ENCODE measurements around the gene CCDC102A. TPM values are rescaled to one million over a fixed set of nuclear protein-coding genes. Genes with fewer than 3 reads are reported as not detected.

The CCDC102A gene
- total and polyA plus RNA-seq, 2 of the 13 experiments (the other 11 are each of a cell fraction or from before 2014, with no cell fraction given), result 2.1 to 2.8 TPM

DNA sequence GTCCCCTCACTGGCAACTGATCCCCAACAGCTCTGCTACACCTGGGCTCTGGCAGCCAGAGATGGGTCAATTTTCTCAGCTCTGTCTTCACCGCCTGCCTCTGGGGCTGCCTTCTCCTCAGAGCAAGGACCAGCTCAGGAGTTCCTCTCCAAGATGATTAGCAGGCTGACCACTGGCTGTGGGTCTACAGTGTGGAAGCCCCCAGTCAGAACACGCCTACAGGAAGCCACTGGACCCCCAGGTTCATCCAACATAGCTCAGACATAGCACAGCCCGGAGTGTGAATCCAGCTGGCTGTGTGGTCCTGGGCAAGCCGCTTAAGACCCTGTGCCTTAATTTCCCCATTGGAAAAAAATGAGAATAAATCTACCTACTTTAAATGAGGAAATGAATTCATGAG lies 55.0 kb downstream of the CCDC102A start (continued):
- TF ChIP-seq LRRFIP1 (CRISPR knock-in tag; conservative IDR thresholded peaks at IDR 0.05), result no peak

GRCh38 chr16:57480754-57481230 lies 55.6 kb downstream of the CCDC102A start:
- WGBS (ENCODE audit: low lambda C conversion rate), result 81% methylated on average over 6 of the region's 6 CpGs
- in situ Hi-C loops (cut with HindIII; ENCODE audit: extremely low pct_ligation_motif_present, low pct_unique_long_range_greater_than_20kb) (no loop called here), intact Hi-C loops (cut with micrococcal nuclease; ENCODE audit: unreplicated experiment) (no loop called here)
- no peak for FAIRE-seq
- no peak overlapping the region for H2AFZ ChIP-seq (ENCODE audit: low read length)
- H3K79me2 ChIP-seq (ENCODE audit: insufficient read depth, low read length), result peaks cover 38% of the 10 kb centered on the region
- no peaks in the 10 kb centered on the region for H3K27me3 ChIP-seq (ENCODE audit: control insufficient read depth in 1 of 2, insufficient read depth in 2 of 2, low read length in 2 of 2)
- BruUV-seq (replicated peaks), result TSS peak; percentile 76
- ChIA-PET CTCF (ENCODE audit: low intra/inter-chr PET ratio, low total read pairs) (no interaction called here), POLR2A (interaction anchor here (1.0 to 5.6 kb wide), 12 partner anchors 8 to 295 kb away, joined by 3 to 147 read pairs (median 5); partner anchors contain the start of genes CIAPIN1, COQ9, CX3CL1 and POLR2C)
- H3K4me1 ChIP-seq (ENCODE audit: insufficient read depth, low read length), result peaks cover 98% of the 10 kb centered on the region
- no peak for ATAC-seq
- peak overlapping the region in 2 of 3 experiments; percentile 28 to 64; a peak in 3 of 6 replicates for H3K4me3 ChIP-seq (replicated peaks in 1 of 3; ENCODE audit: insufficient read depth in 1 of 3, low read depth in 2 of 3, low read length in 3 of 3)
- peak overlapping the region; percentile 79 for H3K27ac ChIP-seq (ENCODE audit: extremely low read length, insufficient read depth, low read length)
- H3K9ac ChIP-seq (ENCODE audit: insufficient read depth, low read depth, low read length), result peak overlapping the region; percentile 68
- H3K36me3 ChIP-seq (replicated peaks in 1 of 2; ENCODE audit: control insufficient read depth in 1 of 2, insufficient read depth in 2 of 2, low read length in 2 of 2), result no peaks in the 10 kb centered on the region; a peak in 1 of 5 replicates
- no peaks in the 10 kb centered on the region for H3K9me3 ChIP-seq (ENCODE audit: low read length)
- peak overlapping the region; percentile 93 for H3K4me2 ChIP-seq (ENCODE audit: low read depth, low read length)
- peaks cover 8% of the 10 kb centered on the region; the same call in 1 of the 2 replicates for H4K20me1 ChIP-seq (ENCODE audit: insufficient read depth, low read length)
- DNase-seq (ENCODE audit: low spot score), result no peak
- no peak for TF ChIP-seq ZNF432 (CRISPR knock-in tag; IDR thresholded peaks at IDR 0.05; ENCODE audit: borderline replicate concordance)
- no peak for TF ChIP-seq ATF1 (CRISPR knock-in tag; IDR thresholded peaks at IDR 0.05)
- no peak for TF ChIP-seq ZNF260 (CRISPR knock-in tag; IDR thresholded peaks at IDR 0.05; ENCODE audit: borderline replicate concordance, low read depth)
- TF ChIP-seq SMYD3 (CRISPR knock-in tag; IDR thresholded peaks at IDR 0.05), result 0 out of 2 replicates have a peak, but pooled peaks have one; percentile 46
- TF ChIP-seq ZNF703 (CRISPR knock-in tag; IDR thresholded peaks at IDR 0.05; ENCODE audit: borderline replicate concordance), result 0 out of 2 replicates have a peak, but pooled peaks have one; percentile 23
- TF ChIP-seq NFE2L1 (CRISPR knock-in tag; IDR thresholded peaks at IDR 0.05; ENCODE audit: borderline replicate concordance), result 0 out of 2 replicates have a peak, but pooled peaks have one; percentile 23
- TF ChIP-seq ZNF33B (CRISPR knock-in tag; IDR thresholded peaks at IDR 0.05), result no peak
- peak; percentile 71; the same call in 1 of the 2 replicates for TF ChIP-seq ZNF839 (CRISPR knock-in tag; IDR thresholded peaks at IDR 0.05; ENCODE audit: borderline replicate concordance)
- no peak for TF ChIP-seq U2AF1 (optimal IDR thresholded peaks at IDR 0.05; ENCODE audit: low read depth, low read length)
- no peak for TF ChIP-seq GABPB1 (CRISPR knock-in tag; IDR thresholded peaks at IDR 0.05)
- no peak for TF ChIP-seq SP5 (CRISPR knock-in tag; IDR thresholded peaks at IDR 0.05; ENCODE audit: borderline replicate concordance, low read depth)
- no peak for TF ChIP-seq TRAFD1 (CRISPR knock-in tag; IDR thresholded peaks at IDR 0.05; ENCODE audit: borderline replicate concordance)
- TF ChIP-seq ZFP36L2 (CRISPR knock-in tag; IDR thresholded peaks at IDR 0.05), result no peak
- 0 out of 2 replicates have a peak, but pooled peaks have one; percentile 36 for TF ChIP-seq SSRP1 (CRISPR knock-in tag; IDR thresholded peaks at IDR 0.05)
- peak; percentile 80 for TF ChIP-seq ZFP36 (IDR thresholded peaks at IDR 0.05; ENCODE audit: borderline replicate concordance, low read depth, low read length, partially characterized antibody)
- TF ChIP-seq CBX1 (IDR thresholded peaks at IDR 0.05; ENCODE audit: low read depth), result peak; percentile 68
- 0 out of 2 replicates have a peak, but pooled peaks have one; percentile 7 for TF ChIP-seq HINFP (CRISPR knock-in tag; IDR thresholded peaks at IDR 0.05; ENCODE audit: low read depth)

Data from HepG2 (cell line).